Fibroblast of skin of scalp (primary cell): ENCODE data around the gene GALNT14.

Source experiments
- DNase-seq: peaks from one replicate; pipeline ENCODE4 v3.0.0-alpha.2; 2013

Gene GALNT14

DNA sequence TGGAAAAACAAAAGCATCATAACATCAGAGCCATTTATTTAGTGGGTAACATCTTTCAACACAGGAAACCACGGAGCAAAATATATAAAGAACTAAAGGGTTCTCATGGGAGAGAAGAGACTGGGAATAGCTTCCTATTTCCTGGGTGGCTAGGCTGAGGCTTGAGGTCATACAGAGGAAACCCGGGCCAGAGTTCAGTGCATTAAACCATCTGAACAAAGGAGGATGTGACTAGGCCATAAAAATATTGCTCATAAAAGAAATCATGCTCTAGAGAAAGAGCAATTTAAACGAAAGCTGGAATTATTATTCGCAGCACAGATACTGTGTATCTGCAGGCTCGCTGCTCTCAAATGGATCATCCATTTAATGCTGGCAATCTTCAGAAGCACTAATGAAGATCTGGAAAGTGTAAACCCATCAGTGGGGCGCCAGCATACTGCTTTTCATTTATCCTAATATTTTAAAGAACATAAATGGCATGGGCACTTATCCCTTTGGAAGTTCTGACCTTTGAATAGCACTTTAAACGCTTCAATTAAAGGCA is 83.3 kb downstream of the GALNT14 start:
- no peak for DNase-seq

DNA sequence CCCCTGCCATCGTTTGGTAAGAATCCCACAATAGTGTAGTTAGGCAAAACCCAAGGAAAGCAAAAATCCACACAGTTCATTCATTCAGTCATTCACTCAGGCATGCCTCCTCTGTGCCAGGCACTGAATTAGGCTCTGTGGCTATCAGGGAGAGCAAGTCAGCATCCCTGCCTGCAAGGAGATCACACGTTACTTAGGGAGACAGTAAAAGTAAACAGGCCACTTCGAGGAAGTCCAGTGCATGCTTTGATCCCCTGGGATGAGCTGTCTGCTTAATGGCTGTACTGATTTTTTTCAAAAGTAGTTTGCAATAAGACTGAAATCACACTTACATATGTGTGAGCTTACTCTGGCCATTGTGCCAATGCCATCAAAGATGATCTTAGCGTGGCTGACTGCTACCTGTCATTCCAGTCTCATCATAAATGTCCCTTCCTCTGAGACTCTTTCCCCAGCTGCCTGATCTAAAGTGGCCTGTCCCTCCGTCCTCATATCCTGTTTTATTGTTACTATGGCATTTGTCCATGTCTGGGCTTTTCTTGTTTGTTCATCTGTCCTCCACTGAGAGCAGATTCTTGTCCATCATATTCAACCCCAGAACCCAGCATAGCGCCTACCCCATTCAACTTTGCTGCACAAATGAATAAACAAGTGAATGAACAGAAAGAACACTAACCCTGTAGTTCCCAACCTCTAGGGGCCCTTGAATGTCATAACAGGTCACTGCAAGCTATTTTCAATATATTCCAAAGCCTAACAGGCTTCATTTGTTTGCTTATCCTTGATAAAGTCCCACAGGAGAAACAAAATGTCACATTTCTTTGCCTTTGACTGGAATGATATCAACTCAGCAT is 84.1 kb downstream of the GALNT14 start:
- DNase-seq = no peak

DNA sequence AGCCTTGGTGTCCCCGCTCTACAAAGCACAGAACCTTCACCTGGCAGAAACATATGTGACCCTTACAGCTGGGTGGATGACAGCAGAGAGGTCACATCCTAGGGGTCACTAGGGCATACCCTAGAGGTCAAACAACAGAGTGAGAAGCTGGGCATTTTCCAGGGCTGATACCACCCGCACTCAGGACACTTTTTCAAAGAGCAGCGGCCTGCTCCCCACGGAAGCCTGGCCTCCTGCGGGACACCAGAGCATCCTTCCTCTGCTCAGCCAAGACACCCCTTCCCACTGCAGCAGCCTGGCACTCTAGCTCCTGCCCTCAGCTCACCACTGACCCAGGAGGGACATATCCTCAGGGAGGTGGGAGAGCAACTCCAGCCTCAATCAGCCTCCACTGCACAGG is 86.0 kb downstream of the GALNT14 start:
- DNase-seq = no peak

DNA sequence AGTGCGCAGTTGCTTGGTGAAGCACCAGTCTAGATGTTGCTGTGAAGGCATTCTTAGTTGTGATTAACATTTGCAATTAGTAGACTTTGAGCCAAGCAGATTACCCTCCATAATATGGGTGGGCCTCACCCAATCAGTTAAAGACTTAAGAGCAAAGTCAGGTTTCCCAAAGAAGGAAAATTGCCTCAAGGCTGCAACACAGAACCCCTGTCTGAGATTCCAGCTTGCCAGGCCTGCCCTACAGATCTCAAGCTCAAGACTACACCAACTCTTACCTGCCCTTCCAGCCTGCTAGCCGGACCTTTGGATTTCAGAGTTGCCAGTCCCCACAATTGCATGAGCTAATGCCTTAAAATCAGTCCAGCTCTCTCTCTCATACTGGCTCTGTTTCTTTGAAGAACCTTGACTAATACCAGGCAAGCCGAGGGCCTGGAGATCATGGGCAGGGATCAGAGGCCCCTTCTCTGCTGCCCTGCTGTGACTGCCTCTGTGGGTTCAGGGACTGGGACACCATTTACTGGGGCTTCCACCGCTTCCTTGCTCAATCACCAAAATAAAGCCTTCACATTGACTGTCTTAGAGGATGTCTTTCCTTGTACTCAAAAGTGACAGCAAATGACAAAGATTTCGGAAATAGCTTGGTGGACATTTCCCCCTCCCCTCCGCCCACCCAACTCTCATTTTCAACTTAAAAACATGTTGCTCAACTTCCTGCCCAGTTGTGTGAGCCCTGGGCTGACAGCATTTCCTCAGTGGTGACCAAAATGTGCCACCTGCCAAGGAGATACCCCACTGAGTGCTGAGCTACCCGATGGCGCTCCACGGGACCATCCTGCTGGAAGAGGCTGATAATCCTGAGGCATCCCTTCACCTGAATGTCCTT is 86.7 kb downstream of the GALNT14 start:
- DNase-seq = no peak

DNA sequence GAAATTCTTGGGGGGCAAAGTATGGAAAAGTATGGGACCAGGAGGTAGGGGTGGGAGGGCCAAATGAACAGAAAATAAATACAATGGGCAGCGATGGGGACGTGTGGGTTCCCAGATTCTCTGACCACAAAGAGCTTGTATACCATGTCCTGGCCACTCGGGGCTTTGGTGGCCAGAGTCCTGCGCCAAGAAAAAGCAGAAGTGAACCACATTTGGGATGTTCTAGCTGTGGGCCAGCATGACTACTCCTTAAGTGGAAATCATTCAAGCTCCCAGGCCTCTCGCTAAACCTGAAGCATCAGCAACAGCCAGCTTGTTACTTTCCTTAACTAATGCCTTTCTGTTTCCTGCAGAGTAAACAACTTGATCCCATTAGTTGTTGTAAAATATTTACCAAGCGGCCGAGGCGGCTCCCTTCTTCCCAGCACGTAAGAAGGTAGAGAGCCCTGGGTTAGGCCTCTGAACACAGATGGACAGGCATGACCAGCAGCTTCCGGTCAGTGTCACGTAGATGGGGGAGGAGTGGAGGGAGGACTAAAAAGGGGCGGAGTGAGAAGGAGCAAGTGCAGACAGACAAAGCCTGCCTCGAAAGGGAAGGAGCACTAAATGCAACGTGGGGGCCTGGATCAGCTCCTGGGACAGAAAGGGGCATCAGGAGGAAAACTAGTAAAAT is 88.2 kb downstream of the GALNT14 start:
- no peak for DNase-seq

DNA sequence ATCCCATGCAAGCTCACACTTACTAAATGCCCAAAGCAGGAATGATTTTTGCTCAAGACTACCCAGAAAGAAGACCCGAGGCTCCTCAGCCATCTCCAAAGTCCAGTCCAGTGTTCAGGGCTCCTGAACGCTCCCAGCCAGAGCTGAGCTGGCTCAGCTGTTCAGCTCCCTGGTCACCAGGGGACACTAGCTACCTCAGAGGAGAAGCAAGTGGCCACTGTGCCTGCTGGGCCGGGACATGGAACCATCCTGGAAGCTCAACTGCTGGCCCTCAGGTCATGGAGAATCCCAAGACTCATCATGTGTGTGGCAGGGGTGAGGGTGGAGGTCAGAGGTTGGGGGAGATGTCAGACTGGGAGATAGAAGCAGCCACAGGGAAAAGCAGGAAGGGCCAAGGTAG is 89.0 kb downstream of the GALNT14 start:
- DNase-seq = no peak

DNA sequence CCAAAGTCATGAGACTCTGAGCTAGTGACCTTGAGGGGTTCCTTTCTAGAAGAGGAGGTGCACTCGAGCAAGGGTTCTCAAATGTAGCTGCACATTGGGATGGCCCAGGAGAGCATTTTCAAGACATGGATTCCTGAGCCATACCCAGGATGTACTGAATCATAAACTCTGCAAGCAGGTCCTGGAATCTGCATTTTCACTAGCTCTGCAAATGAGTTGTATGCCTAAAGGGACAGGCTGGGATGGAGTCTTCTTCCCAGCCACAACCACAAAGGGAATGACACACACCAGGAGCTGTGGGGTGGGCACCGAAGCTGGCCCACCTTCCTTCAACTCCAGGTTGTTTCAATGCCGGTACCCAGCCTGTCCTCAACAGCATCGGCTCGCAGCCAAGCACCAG is 90.6 kb downstream of the GALNT14 start:
- DNase-seq = no peak

DNA sequence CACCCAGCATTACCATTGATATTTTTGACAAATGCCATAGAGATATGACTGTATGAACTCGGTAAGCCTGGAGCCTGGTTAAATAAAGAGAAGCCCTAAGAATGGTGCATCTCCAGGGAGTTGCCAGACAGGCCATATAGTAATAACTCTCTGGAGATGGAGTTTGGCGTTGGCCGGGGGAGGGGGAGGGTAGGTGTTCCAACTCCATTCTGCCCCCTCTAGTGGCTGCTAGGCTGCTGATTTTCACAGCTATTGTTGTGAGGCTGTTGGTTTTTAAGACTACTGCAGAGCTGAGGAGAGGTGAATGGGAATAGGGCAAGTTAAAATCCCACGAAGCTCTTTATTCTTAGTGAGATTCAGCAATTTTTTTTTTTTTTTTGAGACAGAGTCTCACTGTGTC is 99.9 kb downstream of the GALNT14 start:
- no peak for DNase-seq

DNA sequence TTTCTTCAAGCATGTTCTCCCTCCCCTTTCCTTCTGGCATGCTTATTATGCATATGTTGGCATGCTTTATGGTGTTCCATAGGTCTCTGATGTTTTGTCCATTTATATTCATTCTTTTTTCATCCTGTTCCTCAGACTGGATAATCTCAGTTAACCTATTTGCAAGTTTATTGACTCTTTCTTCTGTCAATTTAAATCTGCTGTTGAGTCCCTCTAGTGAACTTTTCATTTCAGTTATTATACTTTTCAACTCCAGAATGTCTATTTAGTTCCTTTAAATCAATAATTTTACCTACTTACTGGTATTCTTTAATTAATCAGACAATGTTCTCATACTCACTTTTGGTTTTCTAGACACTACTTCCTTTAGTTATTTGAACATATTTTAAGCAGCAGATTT is 101.2 kb downstream of the GALNT14 start:
- no peak for DNase-seq

DNA sequence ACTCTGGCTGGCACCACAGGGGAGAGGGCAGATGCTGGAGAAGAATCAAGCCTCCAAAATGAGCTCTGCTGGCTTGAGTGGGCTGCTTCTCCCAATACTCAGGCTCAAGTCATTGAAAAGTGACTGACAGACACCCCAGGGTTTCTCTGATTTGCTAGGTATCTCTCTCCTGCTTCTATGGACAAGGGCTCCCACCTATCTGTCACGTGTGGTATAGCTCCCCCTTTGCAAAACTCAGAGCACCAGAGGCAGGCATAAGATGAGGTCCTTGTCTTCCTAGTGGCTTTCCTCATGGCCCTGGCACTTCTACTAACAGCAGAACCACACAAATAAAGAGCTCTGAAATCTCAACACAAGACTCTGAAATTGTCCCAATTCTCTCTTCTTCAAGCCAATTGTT is 105.2 kb downstream of the GALNT14 start:
- no peak for DNase-seq

DNA sequence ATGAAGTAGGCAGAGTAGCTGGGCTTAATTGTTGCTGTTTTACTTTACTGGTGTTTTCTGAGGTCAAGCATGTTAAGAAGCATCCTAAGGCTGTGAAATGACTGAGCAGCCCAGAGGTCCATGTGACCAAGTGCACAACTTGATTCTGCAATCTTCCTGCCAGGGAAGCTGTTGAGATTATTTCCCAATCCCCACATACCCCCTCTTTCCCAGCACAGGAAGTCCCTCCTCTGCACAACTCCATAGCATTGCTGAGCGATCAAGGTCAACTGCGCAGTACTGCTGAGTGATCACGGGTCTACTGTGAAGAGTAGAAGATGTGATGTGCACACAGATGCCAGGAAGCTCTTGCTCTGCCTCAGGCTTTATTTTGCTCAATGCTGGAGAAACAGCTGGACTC is 105.8 kb downstream of the GALNT14 start:
- no peak for DNase-seq

DNA sequence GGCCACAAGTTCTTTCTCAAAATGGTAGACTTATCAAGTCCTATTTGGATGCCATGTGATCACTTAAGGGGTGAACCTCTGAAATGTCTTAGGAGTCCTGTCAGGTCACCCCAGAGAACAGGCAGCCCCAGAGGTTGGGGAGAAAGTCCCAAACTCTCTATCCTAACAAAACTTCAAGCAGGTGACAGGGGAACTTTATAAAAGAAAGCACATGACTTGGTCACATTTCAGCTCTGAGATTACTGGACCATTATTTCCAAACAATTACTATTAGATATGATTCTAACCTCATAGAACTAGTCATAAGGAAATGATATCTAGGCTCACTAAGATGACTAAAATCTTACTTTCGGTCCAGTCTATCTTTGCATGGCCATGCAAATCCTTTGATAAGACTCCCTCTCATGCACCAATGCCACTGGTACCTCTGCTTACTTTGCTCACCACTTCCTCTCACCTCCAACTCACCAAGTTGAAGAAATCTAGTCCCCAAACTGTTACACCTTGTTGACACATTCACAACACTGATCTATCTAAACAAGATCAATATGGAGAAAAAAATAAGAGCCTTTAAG is 107.0 kb downstream of the GALNT14 start:
- no peak for DNase-seq

DNA sequence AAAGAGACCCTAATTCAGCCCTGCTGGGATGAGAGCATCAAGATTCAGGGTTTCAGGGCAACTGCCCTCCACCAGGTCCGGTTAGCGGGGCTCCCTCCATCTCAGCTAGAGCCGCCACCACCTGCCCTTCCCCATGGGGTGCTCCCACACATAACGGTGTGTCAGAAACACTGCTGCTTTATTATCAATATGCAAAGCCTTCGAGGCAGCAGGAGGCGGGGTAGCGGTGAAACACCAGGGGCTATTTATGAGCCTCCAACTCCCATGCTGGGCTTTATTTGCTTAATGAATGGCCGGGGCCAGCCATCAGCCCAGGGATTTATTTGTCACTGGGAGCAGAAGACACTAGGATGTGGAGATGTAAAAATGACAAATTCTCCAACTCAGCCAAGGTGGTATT is 109.8 kb downstream of the GALNT14 start:
- no peak for DNase-seq

DNA sequence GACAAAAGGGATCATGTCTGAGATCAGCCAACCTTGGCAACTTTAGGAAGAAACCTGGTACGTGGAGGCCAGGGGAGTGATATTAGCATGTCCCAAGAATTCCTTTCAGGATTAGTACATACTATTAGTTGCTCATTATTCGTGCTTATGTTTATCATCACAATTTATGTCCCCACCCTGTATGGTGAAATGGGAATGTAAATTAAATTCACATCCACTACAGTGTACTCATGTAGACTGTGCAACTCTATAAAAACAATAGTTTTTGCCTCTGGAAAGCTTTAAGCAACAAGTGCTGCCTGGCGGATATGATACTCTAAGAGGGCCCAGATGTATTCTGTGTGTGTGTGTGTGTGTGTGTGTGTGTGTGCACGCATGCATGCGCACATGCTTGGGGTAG is 110.7 kb downstream of the GALNT14 start:
- no peak for DNase-seq

DNA sequence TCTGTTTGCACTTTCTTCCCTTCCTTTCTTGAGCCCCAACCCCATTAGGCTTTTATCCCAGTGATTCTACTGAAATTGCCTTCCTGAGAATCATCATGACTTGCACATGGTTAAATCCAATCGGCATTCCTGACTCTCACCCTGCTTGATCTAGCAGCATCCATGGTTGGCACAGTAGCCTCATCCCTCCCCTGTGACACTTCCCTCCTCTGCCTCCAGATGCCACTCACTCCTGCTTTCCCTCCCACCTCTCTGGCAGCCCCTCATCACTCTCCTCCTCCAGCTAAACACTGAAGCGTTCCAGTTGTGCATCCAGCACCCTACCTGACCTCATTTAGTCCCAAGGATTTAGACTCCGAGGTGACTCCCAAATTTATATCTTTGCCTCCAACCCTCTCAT is 114.7 kb downstream of the GALNT14 start:
- no peak for DNase-seq

DNA sequence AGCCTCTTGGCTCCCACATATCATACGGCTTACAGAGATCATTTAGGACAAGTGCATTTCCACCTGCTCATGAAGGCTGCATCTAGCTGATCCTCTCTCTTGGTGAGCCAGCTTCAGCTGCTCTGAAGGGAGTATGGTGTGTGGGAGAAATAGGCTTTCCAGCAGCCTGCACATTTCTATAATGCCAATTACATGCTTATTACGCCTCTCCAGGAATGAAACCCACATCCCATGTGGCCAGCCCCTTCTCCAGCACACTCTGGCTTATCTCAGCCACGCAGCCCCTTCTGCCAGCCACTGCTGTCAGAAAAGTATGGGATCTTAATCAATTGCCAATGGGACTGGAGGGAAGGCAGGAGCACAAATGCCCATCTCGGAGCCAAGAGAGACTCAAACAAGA is 117.5 kb downstream of the GALNT14 start:
- no peak for DNase-seq

DNA sequence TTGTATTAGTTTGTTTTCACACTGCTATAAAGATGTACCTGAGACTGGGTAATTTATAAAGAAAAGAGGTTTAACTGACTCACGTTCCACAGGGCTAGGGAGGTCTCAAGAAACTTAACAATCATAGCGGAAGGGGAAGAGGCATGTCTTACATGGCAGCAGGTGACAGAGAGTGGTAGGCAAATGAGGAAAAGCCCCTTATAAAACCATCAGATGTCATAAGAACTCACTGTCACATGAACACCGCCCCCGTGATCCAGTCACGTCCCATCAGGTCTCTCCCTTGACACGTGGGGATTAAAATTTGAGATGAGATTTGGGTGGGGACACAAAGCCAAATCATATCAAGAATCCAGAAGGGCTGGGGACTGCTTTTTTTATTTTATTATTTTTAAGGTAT is 120.0 kb downstream of the GALNT14 start:
- DNase-seq = no peak

DNA sequence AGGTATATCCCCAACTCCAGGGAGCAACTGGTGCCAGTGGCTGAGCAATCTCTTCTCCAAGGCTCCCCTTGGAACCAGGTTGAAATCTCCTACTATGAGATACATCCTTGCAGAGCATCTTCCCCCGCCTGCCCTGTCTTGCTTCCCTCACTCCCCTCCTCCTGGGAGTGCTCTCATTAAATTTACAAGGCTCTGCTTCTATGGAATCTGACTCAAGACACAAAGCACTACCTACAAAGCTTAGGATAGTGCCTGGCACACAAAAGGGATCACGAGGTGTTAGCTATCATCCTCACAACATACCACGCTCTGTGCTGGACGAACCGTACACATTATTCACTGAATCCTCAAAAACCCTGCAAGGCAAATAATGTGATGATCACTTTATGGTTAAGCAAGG is 121.6 kb downstream of the GALNT14 start:
- DNase-seq = no peak

DNA sequence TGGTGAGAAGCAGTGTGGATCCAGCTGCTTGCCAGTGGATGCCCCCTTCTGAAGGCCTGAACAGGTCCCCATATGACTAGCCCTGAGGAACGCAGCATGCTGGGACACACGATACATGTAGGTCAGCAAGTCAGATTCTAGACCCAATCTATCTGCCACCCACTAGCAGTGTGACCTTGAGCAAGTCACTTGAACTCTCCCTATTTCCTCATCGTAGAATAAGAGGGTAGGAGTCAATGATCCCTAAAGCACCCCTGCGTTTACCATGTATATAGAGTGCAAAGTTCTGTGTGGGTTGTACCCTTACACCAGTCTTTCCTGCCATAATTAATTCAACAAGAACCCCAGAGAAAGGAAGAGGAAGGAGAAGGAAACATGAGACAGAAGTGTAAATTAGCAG is 123.7 kb downstream of the GALNT14 start:
- no peak for DNase-seq

DNA sequence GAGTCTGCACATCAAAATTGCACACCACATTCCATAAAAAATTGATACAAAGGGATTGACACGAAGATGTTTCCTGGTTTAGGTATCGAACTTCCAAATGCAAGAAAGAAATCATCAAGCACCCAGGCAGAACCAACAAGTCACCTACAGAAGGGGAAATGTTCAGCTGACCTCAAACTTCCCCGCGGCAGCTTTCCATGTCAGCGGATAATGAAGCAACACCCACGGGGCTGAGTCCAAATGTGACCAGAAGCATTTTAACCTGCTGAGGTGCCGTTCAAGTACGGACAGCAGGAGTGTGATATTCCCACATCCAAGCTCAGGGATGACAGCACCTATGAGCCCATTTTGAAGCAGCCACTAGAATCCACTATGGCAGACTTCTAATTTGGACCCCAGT is 124.9 kb downstream of the GALNT14 start:
- DNase-seq = no peak

DNA sequence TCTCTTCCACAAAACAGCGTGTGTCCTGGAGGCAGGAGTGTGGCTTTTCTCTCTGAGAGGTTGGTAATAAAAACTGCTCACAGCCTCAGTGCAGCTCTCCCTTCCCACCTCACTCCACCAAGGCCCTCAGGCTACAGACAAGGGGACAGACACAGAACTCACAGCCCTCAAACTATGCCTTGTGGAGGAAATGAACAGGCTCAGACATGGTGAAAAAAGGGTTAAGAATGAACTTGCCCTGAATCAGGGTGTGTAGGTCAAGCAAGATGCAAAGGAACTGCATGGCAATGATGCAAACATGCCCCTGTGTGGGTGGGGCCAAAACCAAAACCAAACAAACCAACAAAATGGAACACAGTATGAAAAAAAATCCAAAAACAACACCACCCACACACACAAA is 125.8 kb downstream of the GALNT14 start:
- DNase-seq = no peak

DNA sequence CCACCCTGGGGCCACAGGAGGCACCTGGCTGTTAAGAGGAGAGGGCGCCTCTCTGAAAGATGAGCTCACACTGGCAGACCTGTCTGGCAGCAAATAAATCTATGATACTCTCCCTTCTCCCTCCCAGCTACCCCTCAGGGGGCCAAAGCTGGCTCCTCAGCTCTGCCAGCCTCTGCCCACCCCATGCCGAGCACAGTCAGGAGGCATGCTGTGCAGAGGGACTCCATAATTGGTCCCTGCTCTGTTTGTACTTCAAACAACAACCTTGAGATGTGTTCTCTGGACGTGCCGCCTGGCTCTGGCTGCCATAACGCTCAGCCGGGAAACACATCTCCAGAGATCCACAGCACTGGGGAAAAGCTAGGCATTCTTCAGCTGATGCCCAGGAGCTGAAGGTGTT is 126.7 kb downstream of the GALNT14 start:
- DNase-seq = no peak
